Upper lobe of left lung (tissue), 4 donors: ENCODE data around the gene RPP25.

Source experiments
- EP300 ChIP-seq, 4 donors: sonication (generic); formaldehyde crosslinking; IDR thresholded peaks; one replicate each; pipeline ENCODE4 v1.5.1; 2017; ENCODE audit warnings: antibody characterized with exemption in 4 of 4, control low read depth in 2 of 4
- POLR2A ChIP-seq, 4 donors: fragments of 450-650 bp; IDR thresholded peaks; one replicate each; pipeline ENCODE4 v1.5.1; 2016 to 2017; ENCODE audit warnings: antibody characterized with exemption in 4 of 4, mild to moderate bottlenecking in 2 of 4
- TF ChIP-seq, protein P1 (sequence below), 6 experiments: fragments of 450-650 bp in 4 of 6; fragments of 200-600 bp in 2 of 6; sonication (generic) in 2 of 6; IDR thresholded peaks; one replicate each; pipeline ENCODE4 v1.5.1; 2016 to 2019; ENCODE audit warnings: antibody characterized with exemption in 6 of 6

DNA sequence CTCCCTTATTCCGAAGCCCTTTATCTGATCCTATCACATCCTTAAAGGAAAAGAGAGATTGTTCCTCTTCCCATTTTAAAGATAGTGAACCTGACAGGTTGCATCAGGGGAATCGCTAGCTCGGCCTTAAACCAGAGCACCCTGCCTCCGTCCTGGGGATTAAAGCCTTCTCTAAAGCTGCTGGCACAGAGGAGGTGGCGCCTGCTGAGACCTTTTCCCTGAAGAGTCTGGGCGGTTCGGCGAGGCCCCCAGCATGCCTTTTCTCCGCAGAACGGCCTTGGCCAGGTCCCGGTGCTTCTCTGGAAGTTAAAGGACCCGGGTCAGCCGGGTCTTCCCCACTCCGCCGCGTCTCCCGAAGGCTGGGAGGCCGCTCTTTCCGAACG, 50.5 kb downstream of the RPP25 start:
- TF ChIP-seq, protein P1, sequence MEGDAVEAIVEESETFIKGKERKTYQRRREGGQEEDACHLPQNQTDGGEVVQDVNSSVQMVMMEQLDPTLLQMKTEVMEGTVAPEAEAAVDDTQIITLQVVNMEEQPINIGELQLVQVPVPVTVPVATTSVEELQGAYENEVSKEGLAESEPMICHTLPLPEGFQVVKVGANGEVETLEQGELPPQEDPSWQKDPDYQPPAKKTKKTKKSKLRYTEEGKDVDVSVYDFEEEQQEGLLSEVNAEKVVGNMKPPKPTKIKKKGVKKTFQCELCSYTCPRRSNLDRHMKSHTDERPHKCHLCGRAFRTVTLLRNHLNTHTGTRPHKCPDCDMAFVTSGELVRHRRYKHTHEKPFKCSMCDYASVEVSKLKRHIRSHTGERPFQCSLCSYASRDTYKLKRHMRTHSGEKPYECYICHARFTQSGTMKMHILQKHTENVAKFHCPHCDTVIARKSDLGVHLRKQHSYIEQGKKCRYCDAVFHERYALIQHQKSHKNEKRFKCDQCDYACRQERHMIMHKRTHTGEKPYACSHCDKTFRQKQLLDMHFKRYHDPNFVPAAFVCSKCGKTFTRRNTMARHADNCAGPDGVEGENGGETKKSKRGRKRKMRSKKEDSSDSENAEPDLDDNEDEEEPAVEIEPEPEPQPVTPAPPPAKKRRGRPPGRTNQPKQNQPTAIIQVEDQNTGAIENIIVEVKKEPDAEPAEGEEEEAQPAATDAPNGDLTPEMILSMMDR (IDR thresholded peaks at IDR 0.05) = no peak
- TF ChIP-seq EP300 (IDR thresholded peaks at IDR 0.05) (no peak), POLR2A (IDR thresholded peaks at IDR 0.05) (no peak)
